K562 (cell line): Measurements from ENCODE around the gene ZDHHC11B. TPM values are rescaled to one million over a fixed set of nuclear protein-coding genes. Genes with fewer than 3 reads are reported as not detected.
A peak's percentile ranks its signal among the peaks of the same experiment; 100 is the strongest.

Experiments used
- ATAC-seq: fragments of 200-7000 bp; cut with Tn5 transposase; 3 replicates; pipeline ENCODE4 v1.9.1; 2020; ENCODE audit warnings: moderate library complexity
- BruUV-seq: library from RNA; stranded (reverse); fragments of 400-500 nt; replicated peaks from 2 replicates; lab custom pipeline; 2021; lab: Mats Ljungman, UMichigan
- CTCF ChIA-PET: fragments of 300-600 bp; formaldehyde crosslinking; extraction: SDS; loops from one replicate; lab custom pipeline; 2021; ENCODE audit warnings: low intra/inter-chr PET ratio; lab: Yijun Ruan, JAX
- POLR2A ChIA-PET: fragments of 300-600, 350-650 bp; sonication (Branson Sonifier 250); formaldehyde crosslinking; extraction: SDS; loops from one replicate; lab custom pipeline; 2021; ENCODE audit warnings: antibody characterized with exemption, inconsistent platforms; lab: Yijun Ruan, JAX
- DNase-seq, 4 experiments: peaks; one replicate each; pipeline versions ENCODE4 v3.0.0 to v3.0.0-alpha.2; 2011 to 2018; ENCODE audit warnings: low spot score in 3 of 4, mixed read lengths in 3 of 4; ENCODE audit errors: extremely low read depth in 1 of 4
- FAIRE-seq: peaks from 2 replicates; lab custom pipeline; 2011; peaks lifted over from hg19 to GRCh38; lab: Jason Lieb, UNC
- H2AFZ ChIP-seq: 2 replicates; pipeline ENCODE4 v1.6.0; 2011; ENCODE audit warnings: low read depth, low read length, control low read depth, inconsistent platforms
- H3K27ac ChIP-seq: fragments of 200-600 bp; 3 replicates; pipeline ENCODE4 v1.8.0; 2011; ENCODE audit warnings: low read depth, mild to moderate bottlenecking, control low read depth, inconsistent platforms, low read length, moderate library complexity, mixed read lengths; ENCODE audit errors: extremely low read depth
- H3K27me3 ChIP-seq, 2 experiments: fragments of 300-600 bp in 1 of 2; 2 replicates in 1 of 2; 3 replicates in 1 of 2; pipeline versions ENCODE4 v1.6.0 to v1.8.0; 2011; ENCODE audit warnings: inconsistent platforms in 2 of 2, low read length in 2 of 2, mild to moderate bottlenecking in 1 of 2, mixed read lengths in 1 of 2, moderate library complexity in 1 of 2; ENCODE audit not compliant: control insufficient read depth in 2 of 2, insufficient read depth in 2 of 2
- H3K36me3 ChIP-seq: fragments of 300-600 bp; 3 replicates; pipeline ENCODE4 v1.8.0; 2011; ENCODE audit warnings: mild to moderate bottlenecking, low read length, inconsistent platforms; ENCODE audit not compliant: control insufficient read depth, insufficient read depth
- H3K4me1 ChIP-seq, 2 experiments: fragments of 200-600 bp in 1 of 2; replicated peaks in 1 of 2; 2 replicates in 1 of 2; 3 replicates in 1 of 2; pipeline versions ENCODE4 v1.5.1 to v1.8.0; 2011; ENCODE audit warnings: inconsistent platforms in 2 of 2, low read length in 2 of 2, mild to moderate bottlenecking in 1 of 2, mixed read lengths in 1 of 2, moderate library complexity in 1 of 2; ENCODE audit not compliant: control insufficient read depth in 2 of 2, insufficient read depth in 2 of 2
- H3K4me2 ChIP-seq: 2 replicates; pipeline ENCODE4 v1.6.1; 2011; ENCODE audit warnings: low read length, control low read depth, inconsistent platforms, mixed read lengths; ENCODE audit not compliant: insufficient read depth
- H3K4me3 ChIP-seq: fragments of 200-600 bp; sonication (generic), shearing (Covaris generic); 2 replicates; pipeline ENCODE4 v1.5.1; 2016; ENCODE audit warnings: control low read depth, inconsistent platforms
- H3K79me2 ChIP-seq: fragments of 200-600 bp; 3 replicates; pipeline ENCODE4 v1.8.0; 2011; ENCODE audit warnings: low read length, inconsistent platforms; ENCODE audit not compliant: control insufficient read depth, insufficient read depth
- H3K9ac ChIP-seq, 2 experiments: 2 replicates each; pipeline versions ENCODE4 v1.6.0 to v1.6.1; 2011; ENCODE audit warnings: low read depth in 2 of 2, low read length in 2 of 2, control low read depth in 1 of 2, inconsistent platforms in 1 of 2, mild to moderate bottlenecking in 1 of 2, mixed read lengths in 1 of 2; ENCODE audit not compliant: insufficient read depth in 1 of 2
- H3K9me1 ChIP-seq: one replicate; pipeline ENCODE4 v1.6.0; 2011; ENCODE audit warnings: inconsistent platforms, mild to moderate bottlenecking, low read length, moderate library complexity; ENCODE audit not compliant: control insufficient read depth, insufficient read depth
- H3K9me3 ChIP-seq: replicated peaks from 2 replicates; pipeline ENCODE4 v1.5.1; 2011; ENCODE audit warnings: low read depth, low read length, inconsistent platforms; ENCODE audit not compliant: control insufficient read depth, insufficient read depth
- H4K20me1 ChIP-seq: replicated peaks from 2 replicates; pipeline ENCODE4 v1.6.1; 2011; ENCODE audit warnings: low read length, inconsistent platforms, mixed read lengths; ENCODE audit not compliant: control insufficient read depth, insufficient read depth
- GATAD2B ChIP-seq: fragments of 450-650 bp; IDR thresholded peaks from 2 replicates; pipeline ENCODE4 v1.6.1; 2017; ENCODE audit warnings: mild to moderate bottlenecking, borderline replicate concordance
- POLR2G ChIP-seq: fragments of 200-400 bp; formaldehyde crosslinking; IDR thresholded peaks from 2 replicates; pipeline ENCODE4 v1.6.1; 2017; ENCODE audit warnings: low read depth, mild to moderate bottlenecking, antibody characterized with exemption, low read length, moderate library complexity
- WGBS: fragments of 100-300 bp; shearing (Covaris generic); methylation state at CpG from one replicate; pipeline ENCODE4 v1.1.6; 2016; ENCODE audit warnings: low coverage, mixed read lengths; ENCODE audit not compliant: insufficient coverage; ENCODE audit errors: missing lambda C conversion rate; 5-methylcytosine and 5-hydroxymethylcytosine counted together
- in situ Hi-C: fragments of 300-500 bp; cut with MboI; formaldehyde crosslinking; loops from 4 replicates; pipeline ENCODE4 v1.15.0; 2018; ENCODE audit warnings: inconsistent platforms, mixed read lengths
- intact Hi-C: fragments of 100-400 bp; cut with micrococcal nuclease; formaldehyde crosslinking; loops from 2 replicates; pipeline ENCODE4 v1.14.2; 2022
- polyA plus RNA-seq, 8 experiments: library from polyadenylated mRNA; depleted of rRNA in 4 of 8; stranded (reverse) in 5 of 8; unstranded in 3 of 8; fragments of >200 nt; fragmentation: Nextera tagmentation in 2 of 8; fragmentation: Illumina TruSeq in 1 of 8; extraction: Ambion mirVana in 2 of 8; extraction: Trizol in 1 of 8; gene quantifications; 2 replicates each; pipeline versions ENCODE4 v1.2.1 to v1.2.3, GENCODE V29; 2011 to 2014; ENCODE audit warnings: inconsistent platforms in 1 of 8, missing spikeins in 1 of 8
- total RNA-seq, 7 experiments: library from RNA; depleted of rRNA in 6 of 7; stranded (reverse); fragments of >200 nt in 6 of 7; fragmentation: Illumina TruSeq in 2 of 7; extraction: Trizol in 2 of 7; gene quantifications; 2 replicates each; pipeline versions ENCODE4 v1.2.1 to v1.2.3, GENCODE V29; 2011 to 2021; ENCODE audit warnings: low replicate concordance in 1 of 7
- TF ChIP-seq, protein P1 (sequence below): sonication (generic); formaldehyde crosslinking; IDR thresholded peaks from 2 replicates; pipeline ENCODE4 v1.9.0; 2022; ENCODE audit warnings: mild to moderate bottlenecking, missing genetic modification reagents

Gene ZDHHC11B
- total and polyA plus RNA-seq, 9 of the 15 experiments (the other 6 are each of a cell fraction or from before 2014, with no cell fraction given), result 0.03 to 0.23 (median 0.15) TPM; not detected in 3

DNA sequence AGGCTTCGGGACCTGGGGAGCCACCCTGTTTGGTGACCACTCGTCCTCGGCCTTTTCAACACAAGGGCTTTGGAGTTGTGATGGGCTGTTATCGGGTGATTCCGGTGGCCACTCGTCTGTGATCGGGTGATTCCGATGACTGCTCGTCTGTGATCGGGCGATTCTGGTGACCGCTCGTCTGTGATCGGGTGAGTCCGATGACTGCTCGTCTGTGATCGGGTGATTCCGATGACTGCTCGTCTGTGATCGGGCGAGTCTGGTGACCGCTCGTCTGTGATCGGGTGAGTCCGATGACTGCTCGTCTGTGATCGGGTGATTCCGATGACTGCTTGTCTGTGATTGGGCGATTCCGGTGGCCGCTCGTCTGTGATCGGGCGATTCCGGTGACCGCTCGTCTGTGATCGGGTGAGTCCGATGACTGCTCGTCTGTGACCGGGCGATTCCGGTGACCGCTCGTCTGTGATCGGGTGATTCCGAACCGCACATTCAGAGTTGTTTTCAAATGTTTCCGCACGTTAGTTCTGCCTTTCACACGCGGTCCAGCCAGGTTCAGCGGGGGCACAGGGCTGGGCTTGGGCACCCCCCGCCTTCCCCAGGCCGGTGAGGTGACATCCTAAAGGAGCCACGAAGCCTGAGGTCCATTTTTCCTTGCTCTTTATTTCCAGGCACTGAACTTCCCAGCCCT lies 121.6 kb downstream of the ZDHHC11B start:
- Histone ChIP-seq H4K20me1 (no peaks in the 10 kb centered on the region), H3K4me1 (peaks cover 5 to 40% of the 10 kb centered on the region in 2 experiments; a peak in 4 of 5 replicates), H3K4me2 (no peak overlapping the region), H3K9me1 (no peaks in the 10 kb centered on the region), H3K27ac (no peak overlapping the region), H2AFZ (no peak overlapping the region), H3K36me3 (peaks cover 87% of the 10 kb centered on the region), H3K9ac (no peak overlapping the region), H3K4me3 (no peak overlapping the region), H3K79me2 (no peaks in the 10 kb centered on the region), H3K27me3 (no peaks in the 10 kb centered on the region), H3K9me3 (peaks cover 14% of the 10 kb centered on the region)
- no TSS peak for BruUV-seq
- ATAC-seq (no peak), FAIRE-seq (peak; percentile 46), DNase-seq (no peak)
- intact Hi-C loops, result no loop called here
- WGBS, result 91% methylated on average over 35 of the region's 56 CpGs
- in situ Hi-C loops, result no loop called here
- ChIA-PET CTCF (no interaction called here), POLR2A (no interaction called here)
- TF ChIP-seq, protein P1, sequence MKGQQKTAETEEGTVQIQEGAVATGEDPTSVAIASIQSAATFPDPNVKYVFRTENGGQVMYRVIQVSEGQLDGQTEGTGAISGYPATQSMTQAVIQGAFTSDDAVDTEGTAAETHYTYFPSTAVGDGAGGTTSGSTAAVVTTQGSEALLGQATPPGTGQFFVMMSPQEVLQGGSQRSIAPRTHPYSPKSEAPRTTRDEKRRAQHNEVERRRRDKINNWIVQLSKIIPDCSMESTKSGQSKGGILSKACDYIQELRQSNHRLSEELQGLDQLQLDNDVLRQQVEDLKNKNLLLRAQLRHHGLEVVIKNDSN, result no peak
- TF ChIP-seq GATAD2B (no peak), POLR2G (peak; percentile 13; the same call in 1 of the 2 replicates)
